Endothelial cell of umbilical vein (primary cell): Measurements from ENCODE around the gene MED12L. TPM values are rescaled to one million over a fixed set of nuclear protein-coding genes. Genes with fewer than 3 reads are reported as not detected.

Experiments used
- BruUV-seq: library from RNA; stranded (reverse); fragments of 400-500 nt; replicated peaks from 2 replicates; lab custom pipeline; 2021; lab: Mats Ljungman, UMichigan
- CTCF ChIA-PET: fragments of 300-600, 350-600 bp; sonication (Branson Sonifier 250); formaldehyde crosslinking; loops from one replicate; lab custom pipeline; 2021; ENCODE audit warnings: antibody characterized with exemption, inconsistent platforms; lab: Charles Lee
- POLR2A ChIA-PET: fragments of 300-600, 350-600 bp; sonication (Branson Sonifier 250); formaldehyde crosslinking; loops from one replicate; lab custom pipeline; 2021; ENCODE audit warnings: antibody characterized with exemption, inconsistent platforms; lab: Charles Lee
- DNase-seq: peaks from one replicate; pipeline ENCODE4 v3.0.0-alpha.2; 2011; ENCODE audit warnings: low read depth, low spot score
- FAIRE-seq: peaks from 2 replicates; lab custom pipeline; 2011; peaks lifted over from hg19 to GRCh38; lab: Jason Lieb, UNC
- H2AFZ ChIP-seq: 2 replicates; pipeline ENCODE4 v1.6.0; 2012; ENCODE audit warnings: low read depth, low read length, control low read depth, inconsistent platforms
- H3K27ac ChIP-seq: 2 replicates; pipeline ENCODE4 v1.5.1; 2011; ENCODE audit warnings: low read depth, mild to moderate bottlenecking, control low read depth, low read length, moderate library complexity; ENCODE audit not compliant: insufficient read depth
- H3K27me3 ChIP-seq, 2 experiments: 2 replicates each; pipeline versions ENCODE4 v1.6.0 to v1.6.1; 2011; ENCODE audit warnings: low read length in 2 of 2, mixed read lengths in 1 of 2; ENCODE audit not compliant: control insufficient read depth in 2 of 2, insufficient read depth in 2 of 2
- H3K36me3 ChIP-seq, 2 experiments: 2 replicates in 1 of 2; 3 replicates in 1 of 2; pipeline ENCODE4 v1.5.1; 2011; ENCODE audit warnings: low read length in 2 of 2, mild to moderate bottlenecking in 1 of 2, moderate library complexity in 1 of 2; ENCODE audit not compliant: control insufficient read depth in 2 of 2, insufficient read depth in 2 of 2; ENCODE audit errors: extremely low read depth in 1 of 2
- H3K4me1 ChIP-seq: 3 replicates; pipeline ENCODE4 v1.5.1; 2011; ENCODE audit warnings: mild to moderate bottlenecking, low read length; ENCODE audit not compliant: control insufficient read depth, insufficient read depth; ENCODE audit errors: extremely low read depth
- H3K4me2 ChIP-seq: 2 replicates; pipeline ENCODE4 v1.6.1; 2011; ENCODE audit warnings: low read length, control low read depth, mixed read lengths; ENCODE audit not compliant: insufficient read depth
- H3K4me3 ChIP-seq, 3 experiments: fragments of 200-600 bp in 1 of 3; sonication (generic), shearing (Covaris generic) in 1 of 3; replicated peaks in 1 of 3; 2 replicates each; pipeline ENCODE4 v1.5.1; 2011 to 2016; ENCODE audit warnings: control low read depth in 3 of 3, low read length in 3 of 3, mild to moderate bottlenecking in 2 of 3, inconsistent platforms in 1 of 3, low read depth in 1 of 3, moderate library complexity in 1 of 3; ENCODE audit not compliant: insufficient read depth in 1 of 3
- H3K79me2 ChIP-seq: 2 replicates; pipeline ENCODE4 v1.6.0; 2012; ENCODE audit warnings: low read length, inconsistent platforms; ENCODE audit not compliant: control insufficient read depth, insufficient read depth
- H3K9ac ChIP-seq: replicated peaks from 2 replicates; pipeline ENCODE3; 2011; ENCODE audit warnings: low read length, control low read depth; ENCODE audit not compliant: insufficient read depth; ENCODE audit errors: extremely low read depth
- H3K9me1 ChIP-seq: replicated peaks from 3 replicates; pipeline ENCODE4 v1.6.0; 2011; ENCODE audit warnings: mild to moderate bottlenecking, low read length; ENCODE audit not compliant: control insufficient read depth, insufficient read depth; ENCODE audit errors: extremely low read depth
- H3K9me3 ChIP-seq: replicated peaks from 2 replicates; pipeline ENCODE4 v1.5.1; 2012; ENCODE audit warnings: low read length, inconsistent platforms; ENCODE audit not compliant: control insufficient read depth, insufficient read depth
- H4K20me1 ChIP-seq: replicated peaks from 2 replicates; pipeline ENCODE3; 2011; ENCODE audit warnings: mild to moderate bottlenecking, low read length; ENCODE audit not compliant: control insufficient read depth, insufficient read depth; ENCODE audit errors: extremely low read depth
- CTCF ChIP-seq, 2 donors: IDR thresholded peaks; 1 replicate in 1 of 2; 2 replicates in 1 of 2; pipeline ENCODE4 v1.5.1; 2011; ENCODE audit warnings: low read length in 2 of 2, mild to moderate bottlenecking in 2 of 2, moderate library complexity in 2 of 2, control low read depth in 1 of 2, inconsistent platforms in 1 of 2, low read depth in 1 of 2; ENCODE audit not compliant: insufficient read depth in 1 of 2; ENCODE audit errors: extremely low read depth in 1 of 2
- EZH2 ChIP-seq: IDR thresholded peaks from 2 replicates; pipeline ENCODE4 v1.6.1; 2012; ENCODE audit warnings: borderline replicate concordance, low read depth, mild to moderate bottlenecking, moderate library complexity, low read length, inconsistent platforms; ENCODE audit not compliant: severe bottlenecking
- FOS ChIP-seq: IDR thresholded peaks from 2 replicates; pipeline ENCODE4 v1.6.1; 2011; ENCODE audit warnings: mild to moderate bottlenecking, low read length, moderate library complexity, borderline replicate concordance; ENCODE audit not compliant: insufficient read depth
- GATA2 ChIP-seq: IDR thresholded peaks from 2 replicates; pipeline ENCODE4 v1.7.0; 2011; ENCODE audit warnings: low read depth, mild to moderate bottlenecking, moderate library complexity, mixed read lengths, low read length; ENCODE audit not compliant: insufficient read length, insufficient read depth
- JUN ChIP-seq: IDR thresholded peaks from 2 replicates; pipeline ENCODE4 v1.6.1; 2011; ENCODE audit warnings: borderline replicate concordance, low read depth; ENCODE audit not compliant: insufficient read length, insufficient read depth
- MAX ChIP-seq: IDR thresholded peaks from 2 replicates; pipeline ENCODE4 v1.6.1; 2011; ENCODE audit not compliant: insufficient read depth, insufficient read length
- MYC ChIP-seq: IDR thresholded peaks from one replicate; pipeline ENCODE4 v1.6.1; 2011; ENCODE audit warnings: mild to moderate bottlenecking, low read depth, low read length
- POLR2A ChIP-seq: IDR thresholded peaks from 2 replicates; pipeline ENCODE4 v1.6.1; 2012; ENCODE audit warnings: low read depth, mild to moderate bottlenecking, control low read depth, low read length
- POLR2AphosphoS5 ChIP-seq: IDR thresholded peaks from 2 replicates; pipeline ENCODE4 v1.6.1; 2012; ENCODE audit warnings: low read depth, mild to moderate bottlenecking, control low read depth, low read length, moderate library complexity; ENCODE audit not compliant: insufficient read depth
- dilution Hi-C: fragments of 300-500 bp; cut with MboI; formaldehyde crosslinking; loops from one replicate; pipeline ENCODE4 v1.15.0; 2019; ENCODE audit warnings: low sequenced_read_pairs; ENCODE audit not compliant: extremely low pct_ligation_motif_present
- intact Hi-C: fragments of 100-400 bp; cut with micrococcal nuclease; formaldehyde crosslinking; loops from one replicate; pipeline ENCODE4 v1.10.0; 2022
- polyA plus RNA-seq, 4 experiments: library from polyadenylated mRNA; depleted of rRNA in 3 of 4; stranded (reverse) in 3 of 4; unstranded in 1 of 4; fragments of >200 nt; gene quantifications; 2 replicates each; pipeline versions ENCODE4 v1.2.1 to v1.2.3, GENCODE V29; 2011 to 2012; ENCODE audit warnings: missing spikeins in 1 of 4
- total RNA-seq: library from RNA; stranded (reverse); gene quantifications from 2 replicates; pipeline ENCODE4 v1.2.3, GENCODE V29; 2021

The MED12L gene
- total and polyA plus RNA-seq, 2 donors (not counting 3 experiments of a cell fraction or from before 2014, with no cell fraction given), result 0.03 to 0.27 TPM

GRCh38 chr3:151117047-151117446 is 31.6 kb downstream of the MED12L start:
- dilution Hi-C loops, result no loop called here
- FAIRE-seq, result no peak
- POLR2A ChIA-PET, result no interaction called here

More at GRCh38 chr3:151117047-151117446, 31.6 kb downstream of the MED12L start:
- CTCF ChIA-PET, result no interaction called here
- no peak for TF ChIP-seq JUN
- TF ChIP-seq EZH2, result no peak
- no peak for TF ChIP-seq MAX
- no peak for TF ChIP-seq POLR2A
- no peak for TF ChIP-seq CTCF (IDR thresholded peaks at IDR 0.05; ENCODE audit: extremely low read depth in 1 of 2, insufficient read depth in 1 of 2, low read depth in 1 of 2, low read length in 2 of 2)
- no peak for TF ChIP-seq MYC
- TF ChIP-seq FOS, result no peak
- TF ChIP-seq POLR2AphosphoS5, result no peak
- no peak for TF ChIP-seq GATA2
- no peaks in the 10 kb centered on the region for H3K9me3 ChIP-seq
- H4K20me1 ChIP-seq, result no peaks in the 10 kb centered on the region
- H3K27me3 ChIP-seq, result no peaks in the 10 kb centered on the region
- no peaks in the 10 kb centered on the region for H3K9me1 ChIP-seq
- H3K79me2 ChIP-seq, result no peaks in the 10 kb centered on the region
- H3K9ac ChIP-seq, result no peak overlapping the region
- H3K4me1 ChIP-seq, result no peaks in the 10 kb centered on the region
- H3K4me3 ChIP-seq, result no peak overlapping the region
- intact Hi-C loops, result no loop called here
- DNase-seq, result no peak
- no peak overlapping the region for H3K4me2 ChIP-seq
- no peak overlapping the region for H2AFZ ChIP-seq
- BruUV-seq, result no TSS peak
- no peak overlapping the region for H3K27ac ChIP-seq
- H3K36me3 ChIP-seq, result no peaks in the 10 kb centered on the region
